Left ventricle myocardium superior (tissue), 1 donor: ENCODE results near the gene HEXIM2. TPM values are rescaled to one million over a fixed set of nuclear protein-coding genes. Genes with fewer than 3 reads are reported as not detected.
A peak's percentile ranks its signal among the peaks of the same experiment; 100 is the strongest.
"Not testable (repeated sequence)": the region's sequence is repeated elsewhere in the genome, so short reads cannot be mapped to it uniquely, and the experiment has no call there.

Source experiments
- ATAC-seq: fragments of 200-7000 bp; cut with Tn5 transposase; one replicate; pipeline ENCODE4 v1.9.1; 2020; ENCODE audit warnings: mild to moderate bottlenecking, moderate library complexity
- DNase-seq: peaks from one replicate; pipeline ENCODE4 v3.0.0-alpha.2; 2020
- intact Hi-C: fragments of 100-400 bp; cut with micrococcal nuclease; formaldehyde crosslinking; loops from one replicate; pipeline ENCODE4 v1.11.0; 2022
- long read RNA-seq: library from polyadenylated mRNA; unstranded; transcript quantifications from one replicate; pipeline ENCODE4 v2.0.0, GENCODE V29; 2021
- total RNA-seq: library from RNA; stranded (reverse); fragmentation: NEBNext Ultra II Directional; extraction: Animal tissue kit (Norgen Biotek cat#: 25700); gene quantifications from one replicate; pipeline ENCODE4 v1.2.1, GENCODE V29; 2021
- donor health status: DM: no; HTN: yes; CAD: no; lungs with severe emphysema.

Gene HEXIM2
- total RNA-seq, result 8.9 TPM
- long read RNA-seq, partial matches to known transcripts, result 0 of 9 reads
- long read RNA-seq, other reads (novel, unspliced or antisense), result 1 of 9 reads

GRCh38 chr17:45161288-45162024 is at the start of gene HEXIM2:
TSS of gene HEXIM2 (plus strand) at chr17:45161875. CDS start at chr17:45162794, 919 bp downstream.
- intact Hi-C loops, result no loop called here
- peak; percentile 98 for DNase-seq
- peak; percentile 95 for ATAC-seq

GRCh38 chr17:45112559-45113423 is 48.9 kb upstream of the HEXIM2 start:
- intact Hi-C loops, result no loop called here
- no peak for ATAC-seq
- DNase-seq, result no peak

- intact Hi-C loops, result no loop called here
- no peak for ATAC-seq
- no peak for DNase-seq
Observed at GRCh38 chr17:45113424-45113754, 48.3 kb upstream of the HEXIM2 start.

GRCh38 chr17:45114117-45114932 is 47.4 kb upstream of the HEXIM2 start:
- intact Hi-C loops, result no loop called here
- ATAC-seq (no peak), DNase-seq (no peak)

- intact Hi-C loops, result no loop called here
- no peak for DNase-seq
- no peak for ATAC-seq
Observed at GRCh38 chr17:45115015-45115625, 46.6 kb upstream of the HEXIM2 start.

- intact Hi-C loops, result no loop called here
- no peak for ATAC-seq
Observed at GRCh38 chr17:45115871-45116270, 45.8 kb upstream of the HEXIM2 start.

GRCh38 chr17:45116434-45117016 is 45.1 kb upstream of the HEXIM2 start:
- intact Hi-C loops, result no loop called here
- no peak for ATAC-seq

More at GRCh38 chr17:45115871-45116270, 45.8 kb upstream of the HEXIM2 start:
- DNase-seq, result no peak

GRCh38 chr17:45117334-45117733 is 44.3 kb upstream of the HEXIM2 start:
- ATAC-seq (no peak), DNase-seq (no peak)
- intact Hi-C loops, result no loop called here

More at GRCh38 chr17:45116434-45117016, 45.1 kb upstream of the HEXIM2 start:
- DNase-seq, result no peak

GRCh38 chr17:45117848-45118646 is 43.6 kb upstream of the HEXIM2 start:
- ATAC-seq, result no peak
- intact Hi-C loops, result no loop called here

GRCh38 chr17:45118691-45119090 is 43.0 kb upstream of the HEXIM2 start:
- intact Hi-C loops, result no loop called here
- no peak for ATAC-seq
- no peak for DNase-seq

More at GRCh38 chr17:45117848-45118646, 43.6 kb upstream of the HEXIM2 start:
- DNase-seq, result no peak

GRCh38 chr17:45119964-45120363 is 41.7 kb upstream of the HEXIM2 start:
- intact Hi-C loops, result no loop called here
- no peak for DNase-seq
- no peak for ATAC-seq

GRCh38 chr17:45120558-45120957 is 41.1 kb upstream of the HEXIM2 start:
- intact Hi-C loops, result no loop called here
- DNase-seq (no peak), ATAC-seq (no peak)

- intact Hi-C loops, result no loop called here
- DNase-seq (no peak), ATAC-seq (no peak)
Observed at GRCh38 chr17:45121055-45121454, 40.6 kb upstream of the HEXIM2 start.

- intact Hi-C loops, result no loop called here
Observed at GRCh38 chr17:45123076-45123770, 38.5 kb upstream of the HEXIM2 start.

GRCh38 chr17:45123930-45124796 is 37.5 kb upstream of the HEXIM2 start:
- peak; percentile 61 for DNase-seq
- intact Hi-C loops, result no loop called here

More at GRCh38 chr17:45123076-45123770, 38.5 kb upstream of the HEXIM2 start:
- ATAC-seq (no peak), DNase-seq (no peak)

GRCh38 chr17:45124797-45125122 is 36.9 kb upstream of the HEXIM2 start:
- intact Hi-C loops, DNase-seq, ATAC-seq: not testable (repeated sequence)

More at GRCh38 chr17:45123930-45124796, 37.5 kb upstream of the HEXIM2 start:
- ATAC-seq, result peak; percentile 17
